ENCODE data around the gene WDR6.

Gene WDR6

GRCh38 chr3:48996640-48997039 is 10.6 kb upstream of the WDR6 start:
- H3K4me3 ChIP-seq (replicated peaks; ENCODE audit: low read depth, low read length) = no peak overlapping the region
- TF ChIP-seq CTCF (IDR thresholded peaks at IDR 0.05; ENCODE audit: insufficient read depth, low read length, poor library complexity, severe bottlenecking) = no peak
- H3K36me3 ChIP-seq (ENCODE audit: control insufficient read depth, insufficient read depth, low read length) = peaks cover 8% of the 10 kb centered on the region
- no peak for DNase-seq (ENCODE audit: extremely low read depth, insufficient read length)
- H3K27me3 ChIP-seq (replicated peaks; ENCODE audit: control insufficient read depth, insufficient read depth, low read length) = no peaks in the 10 kb centered on the region

GRCh38 chr3:48997102-48997635 is 10.0 kb upstream of the WDR6 start:
- no peak for DNase-seq (ENCODE audit: extremely low read depth, insufficient read length)
- no peak for TF ChIP-seq CTCF (IDR thresholded peaks at IDR 0.05; ENCODE audit: insufficient read depth, low read length, poor library complexity, severe bottlenecking)
- no peaks in the 10 kb centered on the region for H3K27me3 ChIP-seq (replicated peaks; ENCODE audit: control insufficient read depth, insufficient read depth, low read length)
- no peak overlapping the region for H3K4me3 ChIP-seq (replicated peaks; ENCODE audit: low read depth, low read length)
- H3K36me3 ChIP-seq (ENCODE audit: control insufficient read depth, insufficient read depth, low read length) = peaks cover 8% of the 10 kb centered on the region

GRCh38 chr3:48997714-48998637 is 9.2 kb upstream of the WDR6 start:
- peaks cover 8% of the 10 kb centered on the region for H3K36me3 ChIP-seq (ENCODE audit: control insufficient read depth, insufficient read depth, low read length)
- no peak for TF ChIP-seq CTCF (IDR thresholded peaks at IDR 0.05; ENCODE audit: insufficient read depth, low read length, poor library complexity, severe bottlenecking)
- H3K27me3 ChIP-seq (replicated peaks; ENCODE audit: control insufficient read depth, insufficient read depth, low read length) = no peaks in the 10 kb centered on the region
- no peak overlapping the region for H3K4me3 ChIP-seq (replicated peaks; ENCODE audit: low read depth, low read length)
- no peak for DNase-seq (ENCODE audit: extremely low read depth, insufficient read length)

GRCh38 chr3:48999085-48999858 is 7.9 kb upstream of the WDR6 start:
- Histone ChIP-seq H3K4me3 (replicated peaks; ENCODE audit: low read depth, low read length) (no peak overlapping the region), H3K27me3 (replicated peaks; ENCODE audit: control insufficient read depth, insufficient read depth, low read length) (no peaks in the 10 kb centered on the region), H3K36me3 (ENCODE audit: control insufficient read depth, insufficient read depth, low read length) (peaks cover 6% of the 10 kb centered on the region)
- DNase-seq (ENCODE audit: extremely low read depth, insufficient read length) = no peak
- TF ChIP-seq CTCF (IDR thresholded peaks at IDR 0.05; ENCODE audit: insufficient read depth, low read length, poor library complexity, severe bottlenecking) = no peak

GRCh38 chr3:49001155-49001554 is 6.0 kb upstream of the WDR6 start:
- H3K36me3 ChIP-seq (ENCODE audit: control insufficient read depth, insufficient read depth, low read length) = peaks cover 6% of the 10 kb centered on the region; the same call in 1 of the 2 replicates
- no peak for DNase-seq (ENCODE audit: extremely low read depth, insufficient read length)
- H3K27me3 ChIP-seq (replicated peaks; ENCODE audit: control insufficient read depth, insufficient read depth, low read length) = no peaks in the 10 kb centered on the region
- no peak for TF ChIP-seq CTCF (IDR thresholded peaks at IDR 0.05; ENCODE audit: insufficient read depth, low read length, poor library complexity, severe bottlenecking)
- H3K4me3 ChIP-seq (replicated peaks; ENCODE audit: low read depth, low read length) = no peak overlapping the region

Data from GM06990 (cell line).